LNCAP (cell line): ENCODE results near the gene BRD9.

Experiments
- TF ChIP-seq, protein P1 (sequence below): fragments of 450-650 bp; IDR thresholded peaks from 2 replicates; pipeline ENCODE4 v1.5.1; 2017; ENCODE audit warnings: mild to moderate bottlenecking

The BRD9 gene

DNA sequence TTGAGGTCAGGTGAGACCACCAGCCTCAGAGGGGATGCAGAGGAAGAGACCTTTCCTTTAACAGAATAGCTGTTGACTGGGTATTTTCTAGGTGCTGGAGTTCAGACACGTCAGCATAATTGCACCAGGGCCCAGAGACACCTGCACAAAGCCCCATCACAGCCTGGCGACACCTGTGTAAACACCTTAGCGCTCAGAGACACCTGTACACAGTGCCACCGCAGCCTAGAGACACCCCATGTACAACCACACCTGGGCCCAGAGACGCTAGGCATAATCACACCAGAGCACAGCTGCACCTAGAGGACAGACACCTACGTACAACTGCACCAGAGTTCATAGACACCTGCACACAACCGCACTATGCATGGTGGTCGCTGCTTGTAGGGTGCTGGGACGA lies 1.1 kb upstream of the BRD9 start:
- TF ChIP-seq, protein P1, sequence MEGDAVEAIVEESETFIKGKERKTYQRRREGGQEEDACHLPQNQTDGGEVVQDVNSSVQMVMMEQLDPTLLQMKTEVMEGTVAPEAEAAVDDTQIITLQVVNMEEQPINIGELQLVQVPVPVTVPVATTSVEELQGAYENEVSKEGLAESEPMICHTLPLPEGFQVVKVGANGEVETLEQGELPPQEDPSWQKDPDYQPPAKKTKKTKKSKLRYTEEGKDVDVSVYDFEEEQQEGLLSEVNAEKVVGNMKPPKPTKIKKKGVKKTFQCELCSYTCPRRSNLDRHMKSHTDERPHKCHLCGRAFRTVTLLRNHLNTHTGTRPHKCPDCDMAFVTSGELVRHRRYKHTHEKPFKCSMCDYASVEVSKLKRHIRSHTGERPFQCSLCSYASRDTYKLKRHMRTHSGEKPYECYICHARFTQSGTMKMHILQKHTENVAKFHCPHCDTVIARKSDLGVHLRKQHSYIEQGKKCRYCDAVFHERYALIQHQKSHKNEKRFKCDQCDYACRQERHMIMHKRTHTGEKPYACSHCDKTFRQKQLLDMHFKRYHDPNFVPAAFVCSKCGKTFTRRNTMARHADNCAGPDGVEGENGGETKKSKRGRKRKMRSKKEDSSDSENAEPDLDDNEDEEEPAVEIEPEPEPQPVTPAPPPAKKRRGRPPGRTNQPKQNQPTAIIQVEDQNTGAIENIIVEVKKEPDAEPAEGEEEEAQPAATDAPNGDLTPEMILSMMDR, result no peak

DNA sequence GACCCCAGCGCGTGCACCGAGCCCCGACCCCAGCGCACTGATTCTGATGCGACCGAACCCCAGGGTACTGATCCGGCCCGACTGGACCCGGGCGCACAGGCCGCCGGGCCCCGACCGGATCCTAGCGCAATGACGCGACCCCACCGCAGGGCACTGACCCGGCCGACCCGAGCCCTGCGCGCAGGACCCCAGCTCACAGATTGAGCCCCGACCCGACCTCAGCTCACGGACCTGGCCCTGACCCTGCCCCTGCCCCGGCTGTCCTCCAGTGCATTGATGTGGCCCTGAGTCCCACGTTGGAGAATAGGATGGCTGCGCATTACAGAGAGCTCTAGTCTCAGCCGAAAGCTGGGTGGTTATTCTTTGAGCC lies 521 bp upstream of the BRD9 start:
- TF ChIP-seq, protein P1, result no peak

DNA sequence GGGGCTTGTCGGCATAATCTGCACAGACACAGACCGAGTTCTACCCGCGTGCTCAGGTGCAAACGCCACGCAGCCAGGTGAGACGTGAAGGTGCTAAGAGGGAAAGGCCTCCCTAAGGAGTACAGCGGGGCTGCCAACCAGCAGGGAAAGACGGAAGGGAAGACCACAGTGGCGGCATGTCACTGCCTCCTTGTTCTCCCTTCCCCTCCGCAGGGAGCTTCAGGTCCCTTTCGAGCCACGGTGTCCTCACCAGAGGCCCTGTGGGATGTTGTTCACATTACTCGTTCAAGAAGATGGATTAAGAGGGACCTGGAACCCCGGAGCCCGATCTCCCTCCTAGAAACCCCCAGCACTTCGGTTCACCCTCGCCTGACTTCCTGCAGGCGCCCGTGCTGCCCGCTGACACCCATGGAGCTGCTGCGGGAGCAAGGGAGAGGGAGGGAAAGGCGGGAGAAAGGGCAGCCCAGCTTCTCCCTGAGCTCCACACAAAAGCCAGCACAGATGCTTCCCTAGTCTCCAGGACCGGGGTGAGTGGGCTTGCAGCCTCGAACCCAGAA lies 686 bp downstream of the BRD9 start:
- TF ChIP-seq, protein P1, result no peak

DNA sequence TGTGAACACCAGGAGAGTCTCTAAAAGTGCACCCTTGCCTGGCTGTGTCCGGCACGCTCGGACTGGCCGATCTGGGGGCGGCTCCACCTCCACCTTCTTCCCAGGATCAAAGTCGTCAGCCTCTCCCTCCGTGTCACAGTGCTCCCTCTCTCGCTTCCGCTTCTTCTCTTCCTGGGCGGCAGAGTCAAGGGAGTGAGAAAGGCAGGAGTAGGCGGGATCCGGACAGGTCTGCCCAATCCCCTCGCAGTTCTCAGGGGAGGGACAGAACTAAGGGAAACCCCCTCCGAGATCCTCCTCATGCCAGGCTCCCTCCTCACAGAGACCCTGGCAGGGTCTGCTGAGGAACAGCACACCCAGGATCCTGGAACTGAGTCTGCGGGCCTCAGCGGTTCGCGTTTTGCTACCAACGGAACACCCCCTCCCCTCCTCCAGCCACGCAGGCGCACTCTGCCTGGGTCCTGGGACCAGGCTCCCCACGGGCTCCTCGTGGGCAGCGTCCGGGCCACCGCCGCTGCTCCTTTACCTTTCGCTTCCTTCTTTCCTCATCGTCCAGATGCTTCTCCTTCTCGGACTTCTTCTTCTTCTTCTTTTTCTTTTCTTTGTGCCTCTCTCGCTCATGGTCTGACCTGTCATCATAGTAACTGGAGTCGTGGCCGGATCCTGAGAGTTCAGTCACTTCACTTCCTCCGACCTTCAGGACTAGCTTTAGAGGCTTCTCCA lies 1.3 kb downstream of the BRD9 start:
- TF ChIP-seq, protein P1, result no peak

DNA sequence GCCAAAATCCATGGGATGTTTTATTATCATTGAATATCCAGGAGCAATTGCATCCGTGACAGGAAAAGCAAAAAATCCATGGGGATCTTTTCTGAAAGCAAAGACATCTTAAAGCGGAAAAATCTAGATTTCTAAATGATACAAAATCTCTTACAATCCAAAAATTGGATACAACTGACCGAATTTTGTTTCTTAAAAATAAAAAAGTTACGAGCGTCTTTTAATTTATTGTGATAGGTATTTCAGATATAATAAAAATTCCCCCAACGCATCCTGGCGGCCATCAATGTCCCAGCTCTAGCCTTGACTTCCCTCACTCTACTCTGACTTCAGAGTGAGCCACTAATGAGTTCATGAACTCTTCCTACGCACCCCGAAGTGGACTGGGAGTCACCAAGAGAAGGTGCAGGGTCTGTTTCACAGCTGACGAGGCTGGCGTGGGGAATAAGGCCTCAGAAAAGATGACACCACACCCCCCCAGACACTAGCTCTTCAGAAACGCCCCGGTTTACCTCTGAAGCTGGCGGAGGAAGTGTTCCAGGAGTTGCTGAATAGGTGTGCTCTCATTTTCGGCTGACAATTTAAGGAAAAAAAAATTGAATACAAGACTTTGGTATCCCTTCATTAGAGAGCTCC lies 3.4 kb downstream of the BRD9 start:
- TF ChIP-seq, protein P1, result no peak

DNA sequence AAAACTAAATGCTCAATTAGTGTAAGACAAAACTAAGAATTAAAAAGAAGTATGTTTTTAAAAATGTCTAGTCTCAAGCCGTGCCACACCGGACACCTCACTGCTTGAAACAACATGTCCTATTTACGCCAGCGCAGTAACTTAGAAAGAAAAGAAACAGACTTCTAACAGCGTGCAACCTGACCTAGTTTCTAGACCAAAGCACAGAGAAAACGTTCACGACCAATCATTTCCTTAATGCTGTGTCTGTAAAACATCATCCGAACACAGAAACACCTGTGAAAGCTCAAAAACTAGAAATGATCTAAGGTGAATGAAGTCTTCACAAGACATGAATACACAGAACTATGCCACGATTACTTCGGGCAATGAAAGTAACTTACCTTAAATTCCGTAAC lies 4.0 kb downstream of the BRD9 start:
- TF ChIP-seq, protein P1, result no peak

DNA sequence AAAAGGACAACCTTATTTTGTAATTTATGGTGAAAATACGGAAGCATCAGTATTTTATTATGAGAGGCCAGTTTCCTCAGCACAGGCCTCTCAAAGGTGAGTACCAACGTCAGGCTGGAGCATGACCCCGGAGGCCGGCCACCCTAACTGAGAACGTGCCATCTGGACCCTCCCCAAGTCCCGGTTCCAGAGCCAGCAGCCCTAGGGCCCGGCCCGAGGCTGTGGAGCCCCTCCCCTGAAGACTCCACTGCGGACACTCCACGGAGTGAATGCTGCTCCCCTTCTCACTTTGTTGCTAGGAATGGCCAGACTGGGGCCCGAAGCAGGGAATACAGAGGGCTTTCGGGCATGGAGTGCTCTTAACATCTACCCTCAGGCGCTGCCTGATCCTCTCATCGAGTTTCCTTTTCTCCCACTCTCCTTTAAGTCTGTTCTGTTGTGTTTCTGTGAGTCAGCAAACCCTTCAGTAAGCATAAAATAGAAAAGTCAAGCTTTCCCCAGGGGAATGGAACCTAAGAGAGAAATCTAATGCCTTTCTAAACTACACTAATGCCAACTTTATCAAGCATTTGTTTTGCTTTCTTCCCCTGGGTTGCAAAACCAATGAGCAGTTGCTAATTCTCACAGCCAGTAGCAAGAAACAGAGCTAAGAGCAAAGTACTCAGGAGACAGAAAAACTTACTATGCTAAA lies 4.5 kb downstream of the BRD9 start:
- TF ChIP-seq, protein P1, result no peak
